SK-N-MC (cell line): ENCODE data around the gene GRK6.

Source experiments
- EZH2 ChIP-seq: fragments of 200-600 bp; sonication (generic); IDR thresholded peaks from one replicate; pipeline ENCODE4 v1.6.1; 2017; ENCODE audit warnings: antibody characterized with exemption
- FOXP2 ChIP-seq: optimal IDR thresholded peaks from 2 replicates; pipeline ENCODE3; 2011; ENCODE audit warnings: mild to moderate bottlenecking, moderate library complexity; ENCODE audit not compliant: insufficient read depth; ENCODE audit errors: extremely low read length, control extremely low read depth
- POLR2AphosphoS5 ChIP-seq: IDR thresholded peaks from 2 replicates; pipeline ENCODE4 v1.6.1; 2012; ENCODE audit warnings: mild to moderate bottlenecking, low read depth, low read length, borderline replicate concordance

GRCh38 chr5:177377851-177378776 lies 48.4 kb upstream of the GRK6 start:
- TF ChIP-seq EZH2: no peak
- no peak for TF ChIP-seq POLR2AphosphoS5
- TF ChIP-seq FOXP2: no peak
